ENCODE results near the gene CRYBB1. TPM values are rescaled to one million over a fixed set of nuclear protein-coding genes. Genes with fewer than 3 reads are reported as not detected.

CRYBB1 gene
- total RNA-seq, 2 experiments from 2014 or later: not detected

DNA sequence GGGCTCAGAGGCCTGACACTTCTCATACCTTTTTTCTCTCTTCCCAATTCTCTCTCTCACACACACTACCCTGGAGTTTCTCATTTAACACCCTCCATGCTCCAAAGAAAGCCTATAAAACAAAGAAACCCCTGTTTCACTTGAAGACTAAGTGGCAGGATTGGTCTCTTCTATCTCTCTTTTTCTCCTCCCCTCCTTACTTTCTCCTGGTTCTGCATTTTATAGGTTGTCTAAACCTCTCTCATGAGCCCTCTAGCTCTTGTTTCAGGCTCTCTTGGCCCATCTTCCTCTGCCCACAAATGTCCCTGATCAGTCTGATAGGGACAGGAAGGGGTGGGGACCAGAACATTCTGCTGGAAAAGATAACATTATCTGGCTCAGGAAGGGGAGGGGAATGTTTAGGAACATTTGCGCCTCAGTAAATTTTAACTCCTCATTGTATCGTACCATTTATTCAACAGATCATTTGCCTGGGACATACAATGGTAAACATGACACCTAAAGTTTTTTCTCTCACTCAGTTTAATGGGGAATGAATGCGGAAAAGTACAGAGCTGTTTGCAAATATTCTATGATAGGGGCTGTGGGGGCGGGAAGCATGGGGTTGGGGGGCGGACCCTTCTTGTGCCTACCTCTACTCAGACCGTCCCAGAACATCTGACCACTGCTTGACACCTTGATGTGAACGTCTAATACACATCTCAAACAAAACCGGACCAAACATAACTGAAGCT lies 14.8 kb upstream of the CRYBB1 start:
- H3K27ac Mint-ChIP-seq: no peak overlapping the region
- H3K36me3 Mint-ChIP-seq (ENCODE audit: low read depth): no peaks in the 10 kb centered on the region
- peaks cover 15% of the 10 kb centered on the region for H3K4me1 Mint-ChIP-seq (ENCODE audit: low read depth)
- H3K27me3 Mint-ChIP-seq: no peaks in the 10 kb centered on the region
- H3K4me3 Mint-ChIP-seq: no peak overlapping the region
- TF ChIP-seq CTCF (IDR thresholded peaks at IDR 0.05): no peak
- ATAC-seq (no peak), DNase-seq (no peak)
- ChIA-PET POLR2A (interaction anchor here (1.1 kb wide), 2 partner anchors 10 to 35 kb away, joined by 4 to 5 read pairs; no protein-coding TSS in a partner anchor), CTCF (interaction anchor here (0.8 kb wide), 1 partner anchor 9 kb away, joined by 3 read pairs; no protein-coding TSS in a partner anchor)
- intact Hi-C loops (cut with micrococcal nuclease): no loop called here
- H3K9me3 Mint-ChIP-seq: peaks cover 2% of the 10 kb centered on the region

DNA sequence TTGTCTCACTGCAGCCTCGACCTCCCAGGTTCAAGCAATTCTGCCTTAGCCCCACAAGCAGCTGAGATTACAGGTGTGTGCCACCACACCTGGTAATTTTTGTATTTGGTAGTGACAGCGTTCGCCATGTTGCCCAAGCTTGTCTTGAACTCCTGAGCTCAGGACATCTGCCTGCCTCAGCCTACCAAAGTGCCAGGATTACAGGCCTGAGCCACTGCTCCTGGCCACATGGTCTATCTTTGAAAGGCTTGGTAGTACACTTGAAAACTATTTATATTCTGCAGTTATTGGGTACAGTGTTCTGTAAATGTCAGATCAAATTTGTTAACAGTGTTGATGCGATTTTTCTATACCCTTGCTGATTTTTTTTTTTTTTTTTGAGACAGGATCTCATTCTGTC lies 13.5 kb upstream of the CRYBB1 start:
- H3K27ac Mint-ChIP-seq: no peak overlapping the region
- intact Hi-C loops (cut with micrococcal nuclease): no loop called here
- DNase-seq (no peak), ATAC-seq (no peak)
- TF ChIP-seq CTCF (IDR thresholded peaks at IDR 0.05): no peak
- ChIA-PET CTCF (interaction anchor here (0.7 to 1.2 kb wide), 4 partner anchors 99 to 265 kb away, joined by 3 to 4 read pairs (median 3); no protein-coding TSS in a partner anchor), POLR2A (interaction anchor here (0.6 kb wide), 1 partner anchor 43 kb away, joined by 3 read pairs; no protein-coding TSS in a partner anchor)
- H3K27me3 Mint-ChIP-seq: no peaks in the 10 kb centered on the region
- peaks cover 2% of the 10 kb centered on the region for H3K9me3 Mint-ChIP-seq
- no peaks in the 10 kb centered on the region for H3K36me3 Mint-ChIP-seq (ENCODE audit: low read depth)
- H3K4me3 Mint-ChIP-seq: no peak overlapping the region
- peaks cover 17% of the 10 kb centered on the region for H3K4me1 Mint-ChIP-seq (ENCODE audit: low read depth)

GRCh38 chr22:26629988-26630761 lies 12.3 kb upstream of the CRYBB1 start:
- DNase-seq (no peak), ATAC-seq (no peak)
- intact Hi-C loops (cut with micrococcal nuclease): no loop called here
- Mint-ChIP-seq H3K36me3 (ENCODE audit: low read depth) (no peaks in the 10 kb centered on the region), H3K4me1 (ENCODE audit: low read depth) (peaks cover 17% of the 10 kb centered on the region), H3K4me3 (no peak overlapping the region), H3K9me3 (peaks cover 2% of the 10 kb centered on the region), H3K27me3 (no peaks in the 10 kb centered on the region), H3K27ac (no peak overlapping the region)
- ChIA-PET POLR2A (no interaction called here), CTCF (interaction anchor here (1.0 to 1.2 kb wide), 2 partner anchors 13 to 127 kb away, joined by 3 read pairs; no protein-coding TSS in a partner anchor)
- TF ChIP-seq CTCF (IDR thresholded peaks at IDR 0.05): no peak

GRCh38 chr22:26624803-26625202 lies 7.0 kb upstream of the CRYBB1 start:
- DNase-seq (no peak), ATAC-seq (no peak)
- ChIA-PET CTCF (interaction anchor here (1.1 to 1.3 kb wide), 3 partner anchors 12 to 143 kb away, joined by 3 to 4 read pairs (median 3); no protein-coding TSS in a partner anchor), POLR2A (interaction anchor here (0.7 to 2.0 kb wide), 3 partner anchors 13 to 46 kb away, joined by 3 to 7 read pairs (median 3); no protein-coding TSS in a partner anchor)
- peaks cover 11% of the 10 kb centered on the region for H3K4me1 Mint-ChIP-seq (ENCODE audit: low read depth)
- TF ChIP-seq CTCF (IDR thresholded peaks at IDR 0.05): no peak
- intact Hi-C loops (cut with micrococcal nuclease): no loop called here
- no peaks in the 10 kb centered on the region for H3K27me3 Mint-ChIP-seq
- H3K4me3 Mint-ChIP-seq: no peak overlapping the region
- no peak overlapping the region for H3K27ac Mint-ChIP-seq
- H3K9me3 Mint-ChIP-seq: no peaks in the 10 kb centered on the region
- no peaks in the 10 kb centered on the region for H3K36me3 Mint-ChIP-seq (ENCODE audit: low read depth)

All from activated CD8-positive, alpha-beta T cell treated with anti-CD3 and anti-CD28 coated beads for 36 hours (primary cell).